Osteoblast (primary cell): ENCODE data around the gene MAN2A2. TPM values are rescaled to one million over a fixed set of nuclear protein-coding genes. Genes with fewer than 3 reads are reported as not detected.

ENCODE experiments used
- DNase-seq: peaks from one replicate; pipeline ENCODE4 v3.0.0; 2011; ENCODE audit warnings: low spot score, mixed read lengths; ENCODE audit not compliant: insufficient read length; ENCODE audit errors: missing footprints
- H2AFZ ChIP-seq: 2 replicates; pipeline ENCODE4 v1.6.0; 2011; ENCODE audit warnings: mild to moderate bottlenecking, low read length
- H3K27ac ChIP-seq: 2 replicates; pipeline ENCODE4 v1.5.1; 2011; ENCODE audit warnings: mild to moderate bottlenecking, low read depth, low read length, moderate library complexity
- H3K27me3 ChIP-seq: 2 replicates; pipeline ENCODE4 v1.6.0; 2012; ENCODE audit warnings: mild to moderate bottlenecking, control low read depth, inconsistent platforms, low read length, moderate library complexity; ENCODE audit not compliant: insufficient read depth
- H3K36me3 ChIP-seq: 2 replicates; pipeline ENCODE4 v1.5.1; 2011; ENCODE audit warnings: mild to moderate bottlenecking, low read length, control low read depth, moderate library complexity; ENCODE audit not compliant: insufficient read depth
- H3K4me1 ChIP-seq: 2 replicates; pipeline ENCODE4 v1.5.1; 2011; ENCODE audit warnings: mild to moderate bottlenecking, low read length, control low read depth, moderate library complexity; ENCODE audit not compliant: insufficient read depth
- H3K4me2 ChIP-seq: 2 replicates; pipeline ENCODE4 v1.6.0; 2011; ENCODE audit warnings: mild to moderate bottlenecking, low read length; ENCODE audit not compliant: insufficient read depth
- H3K4me3 ChIP-seq: fragments of 200-600 bp; sonication (generic); 3 replicates; pipeline ENCODE4 v1.5.1; 2012; ENCODE audit warnings: mild to moderate bottlenecking, low read length, inconsistent platforms; ENCODE audit not compliant: insufficient read depth
- H3K79me2 ChIP-seq: 2 replicates; pipeline ENCODE4 v1.6.0; 2012; ENCODE audit warnings: mild to moderate bottlenecking, low read length, control low read depth, inconsistent platforms; ENCODE audit not compliant: insufficient read depth
- H3K9me3 ChIP-seq: 2 replicates; pipeline ENCODE4 v1.5.1; 2011; ENCODE audit warnings: low read depth, low read length, control low read depth
- H4K20me1 ChIP-seq: 2 replicates; pipeline ENCODE4 v1.6.0; 2012; ENCODE audit warnings: mild to moderate bottlenecking, low read length, control low read depth; ENCODE audit not compliant: insufficient read depth
- total RNA-seq: library from RNA; depleted of rRNA; stranded (reverse); fragments of >200 nt; gene quantifications from 2 replicates; pipeline ENCODE4 v1.2.3, GENCODE V29; 2012
- TF ChIP-seq, protein P1 (sequence below): IDR thresholded peaks from 2 replicates; pipeline ENCODE4 v1.5.1; 2011; ENCODE audit warnings: mild to moderate bottlenecking, low read depth, low read length, moderate library complexity; ENCODE audit errors: extremely low read depth

MAN2A2 gene
- total RNA-seq, 1 donor = 15.2 TPM

DNA sequence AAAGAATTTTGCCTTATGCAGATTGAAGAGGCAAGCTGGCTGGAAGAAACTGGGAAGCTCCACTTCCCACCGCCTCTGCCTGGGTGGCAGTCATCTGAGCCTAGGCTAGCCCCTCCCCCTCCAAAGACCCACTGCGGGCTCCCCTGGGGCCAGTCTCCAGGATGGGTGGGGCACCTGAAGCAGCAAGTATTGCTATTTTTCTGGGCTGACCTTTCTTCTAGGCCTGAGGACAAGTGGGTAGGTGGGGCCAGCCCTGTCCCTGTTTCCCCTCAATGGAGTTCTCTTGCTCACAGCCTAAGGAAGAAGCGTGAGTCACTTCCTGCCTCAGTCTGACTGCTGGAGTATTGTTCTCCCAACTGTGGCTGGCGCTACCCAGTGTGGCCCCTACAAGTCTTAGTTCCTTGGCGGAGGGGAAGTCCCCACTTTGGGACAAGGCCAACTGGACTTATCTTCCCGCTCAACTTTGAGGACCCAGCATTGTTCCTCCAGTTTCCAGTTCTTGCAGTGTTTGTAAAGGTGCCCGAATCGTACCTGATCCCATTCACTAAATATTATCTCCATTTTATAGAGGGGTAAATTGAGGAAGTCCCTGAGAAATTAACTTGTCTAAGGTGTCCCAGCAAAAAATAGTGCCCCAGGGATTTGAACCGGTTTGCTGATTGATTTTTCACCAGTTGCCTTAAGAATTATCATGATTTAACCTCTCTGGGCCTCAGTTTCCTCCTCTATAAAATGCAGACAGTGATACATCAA lies 33.3 kb upstream of the MAN2A2 start:
- H4K20me1 ChIP-seq = peaks cover 18% of the 10 kb centered on the region
- H3K4me1 ChIP-seq = peaks cover 48% of the 10 kb centered on the region
- peak overlapping the region; percentile 90 for H3K4me2 ChIP-seq
- no peaks in the 10 kb centered on the region for H3K36me3 ChIP-seq
- H3K27me3 ChIP-seq = no peaks in the 10 kb centered on the region
- H3K4me3 ChIP-seq = peak overlapping the region; percentile 80
- H3K9me3 ChIP-seq = no peaks in the 10 kb centered on the region
- peak overlapping the region; percentile 62 for H2AFZ ChIP-seq
- peaks cover 42% of the 10 kb centered on the region for H3K79me2 ChIP-seq
- TF ChIP-seq, protein P1, sequence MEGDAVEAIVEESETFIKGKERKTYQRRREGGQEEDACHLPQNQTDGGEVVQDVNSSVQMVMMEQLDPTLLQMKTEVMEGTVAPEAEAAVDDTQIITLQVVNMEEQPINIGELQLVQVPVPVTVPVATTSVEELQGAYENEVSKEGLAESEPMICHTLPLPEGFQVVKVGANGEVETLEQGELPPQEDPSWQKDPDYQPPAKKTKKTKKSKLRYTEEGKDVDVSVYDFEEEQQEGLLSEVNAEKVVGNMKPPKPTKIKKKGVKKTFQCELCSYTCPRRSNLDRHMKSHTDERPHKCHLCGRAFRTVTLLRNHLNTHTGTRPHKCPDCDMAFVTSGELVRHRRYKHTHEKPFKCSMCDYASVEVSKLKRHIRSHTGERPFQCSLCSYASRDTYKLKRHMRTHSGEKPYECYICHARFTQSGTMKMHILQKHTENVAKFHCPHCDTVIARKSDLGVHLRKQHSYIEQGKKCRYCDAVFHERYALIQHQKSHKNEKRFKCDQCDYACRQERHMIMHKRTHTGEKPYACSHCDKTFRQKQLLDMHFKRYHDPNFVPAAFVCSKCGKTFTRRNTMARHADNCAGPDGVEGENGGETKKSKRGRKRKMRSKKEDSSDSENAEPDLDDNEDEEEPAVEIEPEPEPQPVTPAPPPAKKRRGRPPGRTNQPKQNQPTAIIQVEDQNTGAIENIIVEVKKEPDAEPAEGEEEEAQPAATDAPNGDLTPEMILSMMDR = no peak
- DNase-seq = peak; percentile 91
- peak overlapping the region; percentile 83 for H3K27ac ChIP-seq

DNA sequence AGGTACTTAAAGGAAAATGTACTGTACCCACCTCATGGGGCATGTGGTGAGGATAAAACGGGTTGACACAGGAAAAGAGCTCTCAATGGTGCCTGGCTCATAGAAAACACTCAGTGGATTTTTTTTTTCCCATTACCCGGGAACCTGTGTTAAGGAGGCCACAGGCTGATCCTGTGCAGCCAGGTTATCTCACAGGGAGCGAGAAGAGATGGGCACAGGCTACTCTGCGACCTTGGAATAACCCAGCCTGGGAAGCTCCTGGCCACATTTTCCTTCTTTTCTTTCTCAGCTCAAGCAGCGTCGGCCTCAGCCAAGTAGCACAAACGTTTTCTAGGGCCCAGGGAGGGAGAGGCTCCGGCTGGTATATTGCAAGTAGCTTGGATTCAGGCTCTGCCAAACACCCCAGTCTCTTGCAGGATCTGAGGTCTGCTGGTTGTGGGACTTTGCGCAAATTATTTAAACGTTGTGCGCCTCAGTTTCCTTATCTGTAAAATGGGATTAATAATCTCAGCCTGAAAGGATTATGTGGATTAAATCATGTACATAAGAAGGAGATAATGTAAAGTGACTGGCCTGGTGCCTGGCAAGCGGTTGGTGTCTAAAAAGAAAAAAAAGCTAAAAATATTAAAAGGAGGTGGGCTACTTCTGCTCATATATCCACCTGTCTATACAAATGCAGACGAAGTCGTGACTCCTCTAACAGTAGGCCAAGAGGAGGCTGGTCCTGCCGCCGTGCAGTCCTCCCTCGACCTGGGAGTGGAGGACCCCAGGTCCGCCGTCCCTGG lies 32.6 kb upstream of the MAN2A2 start:
- TF ChIP-seq, protein P1 = no peak
- Histone ChIP-seq H3K27ac (peak overlapping the region; percentile 83), H3K4me3 (peak overlapping the region; percentile 80), H3K79me2 (peaks cover 50% of the 10 kb centered on the region), H3K36me3 (no peaks in the 10 kb centered on the region), H3K27me3 (no peaks in the 10 kb centered on the region), H2AFZ (peak overlapping the region; percentile 87), H4K20me1 (peaks cover 24% of the 10 kb centered on the region), H3K9me3 (no peaks in the 10 kb centered on the region), H3K4me2 (peak overlapping the region; percentile 90), H3K4me1 (peaks cover 48% of the 10 kb centered on the region)
- no peak for DNase-seq

DNA sequence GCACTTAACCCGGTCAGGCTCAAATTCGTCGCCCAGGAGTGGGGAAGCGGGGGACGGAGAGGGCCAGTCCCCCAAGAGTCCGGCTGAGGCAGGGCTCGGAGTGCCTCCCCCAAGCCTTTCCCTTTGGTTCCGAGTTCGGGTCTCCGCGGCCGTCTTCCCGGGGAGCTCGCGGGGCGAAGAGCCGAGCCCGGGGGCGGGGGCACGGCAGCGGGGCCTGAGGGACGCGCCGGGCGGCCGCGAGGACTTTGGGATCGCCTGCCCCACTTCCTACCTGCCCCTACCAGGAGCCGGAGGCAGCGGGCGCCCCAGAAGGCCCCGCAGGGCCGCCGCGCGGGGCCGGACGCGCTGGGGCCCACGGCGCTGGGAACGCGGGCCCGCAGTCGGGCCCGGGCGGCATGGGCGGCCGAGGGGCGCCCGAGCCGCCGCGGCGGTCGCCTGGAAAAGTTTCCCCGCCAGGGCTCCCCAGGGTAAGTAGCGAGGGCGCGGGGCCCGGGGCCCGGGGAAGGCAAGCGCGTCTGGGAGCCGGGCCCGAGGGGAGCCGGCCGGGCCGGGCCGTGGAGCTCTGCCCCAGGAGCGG lies 31.9 kb upstream of the MAN2A2 start:
- Histone ChIP-seq H3K36me3 (no peaks in the 10 kb centered on the region), H4K20me1 (peaks cover 27% of the 10 kb centered on the region), H3K4me1 (peaks cover 48% of the 10 kb centered on the region), H3K27me3 (no peaks in the 10 kb centered on the region), H3K4me2 (peak overlapping the region; percentile 90), H3K27ac (peak overlapping the region; percentile 88), H3K79me2 (peaks cover 56% of the 10 kb centered on the region), H2AFZ (peak overlapping the region; percentile 87), H3K4me3 (peak overlapping the region; percentile 80), H3K9me3 (no peaks in the 10 kb centered on the region)
- TF ChIP-seq, protein P1 = no peak
- DNase-seq = peak; percentile 90
